GM12873 (cell line): ENCODE results near the gene LMCD1.

Experiments
- TF ChIP-seq, protein P1 (sequence below): IDR thresholded peaks from 2 replicates; pipeline ENCODE4 v1.5.1; 2012; ENCODE audit warnings: low read depth, mild to moderate bottlenecking, moderate library complexity, low read length, control low read depth; ENCODE audit not compliant: insufficient read depth; ENCODE audit errors: missing control alignments

The LMCD1 gene

DNA sequence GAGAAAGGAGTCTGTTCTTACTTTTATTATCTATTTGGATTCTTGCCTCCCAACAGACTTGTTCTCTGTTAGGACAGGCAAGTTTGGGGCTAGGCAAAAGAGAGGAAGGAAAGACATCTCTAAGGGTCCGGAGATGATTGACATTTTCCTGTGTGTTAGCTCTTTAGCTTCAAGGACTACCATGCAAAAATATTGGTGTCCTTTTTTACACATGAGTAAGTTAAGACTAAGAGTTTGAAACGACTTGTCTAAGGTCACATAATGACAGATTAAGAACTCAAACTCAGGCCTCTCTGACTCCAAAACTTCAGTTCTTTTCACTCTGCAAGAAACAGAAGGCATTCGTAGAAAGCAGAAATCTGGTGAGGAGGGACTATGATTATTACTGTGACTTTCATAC is 5.9 kb downstream of the LMCD1 start:
- TF ChIP-seq, protein P1, sequence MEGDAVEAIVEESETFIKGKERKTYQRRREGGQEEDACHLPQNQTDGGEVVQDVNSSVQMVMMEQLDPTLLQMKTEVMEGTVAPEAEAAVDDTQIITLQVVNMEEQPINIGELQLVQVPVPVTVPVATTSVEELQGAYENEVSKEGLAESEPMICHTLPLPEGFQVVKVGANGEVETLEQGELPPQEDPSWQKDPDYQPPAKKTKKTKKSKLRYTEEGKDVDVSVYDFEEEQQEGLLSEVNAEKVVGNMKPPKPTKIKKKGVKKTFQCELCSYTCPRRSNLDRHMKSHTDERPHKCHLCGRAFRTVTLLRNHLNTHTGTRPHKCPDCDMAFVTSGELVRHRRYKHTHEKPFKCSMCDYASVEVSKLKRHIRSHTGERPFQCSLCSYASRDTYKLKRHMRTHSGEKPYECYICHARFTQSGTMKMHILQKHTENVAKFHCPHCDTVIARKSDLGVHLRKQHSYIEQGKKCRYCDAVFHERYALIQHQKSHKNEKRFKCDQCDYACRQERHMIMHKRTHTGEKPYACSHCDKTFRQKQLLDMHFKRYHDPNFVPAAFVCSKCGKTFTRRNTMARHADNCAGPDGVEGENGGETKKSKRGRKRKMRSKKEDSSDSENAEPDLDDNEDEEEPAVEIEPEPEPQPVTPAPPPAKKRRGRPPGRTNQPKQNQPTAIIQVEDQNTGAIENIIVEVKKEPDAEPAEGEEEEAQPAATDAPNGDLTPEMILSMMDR = no peak

DNA sequence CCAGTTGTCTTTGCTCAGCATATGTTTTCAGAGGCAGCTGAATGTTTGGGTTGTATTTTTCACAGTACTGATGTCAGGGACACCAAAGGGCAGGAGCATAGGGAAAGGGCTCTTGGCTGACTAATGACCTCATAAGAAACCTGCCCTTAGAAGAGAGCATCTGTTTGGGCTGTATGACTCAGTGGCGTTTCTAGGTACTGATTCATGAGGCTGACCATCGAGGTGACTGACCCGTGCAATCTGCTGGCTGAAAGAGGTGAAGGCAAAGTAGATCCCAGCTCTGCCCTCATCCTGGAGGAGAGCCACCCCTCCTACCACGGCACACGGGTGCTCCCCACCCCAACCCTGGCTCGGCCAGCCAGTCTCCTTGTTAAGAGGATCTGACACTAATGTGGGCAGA is 8.3 kb downstream of the LMCD1 start:
- TF ChIP-seq, protein P1 = no peak

DNA sequence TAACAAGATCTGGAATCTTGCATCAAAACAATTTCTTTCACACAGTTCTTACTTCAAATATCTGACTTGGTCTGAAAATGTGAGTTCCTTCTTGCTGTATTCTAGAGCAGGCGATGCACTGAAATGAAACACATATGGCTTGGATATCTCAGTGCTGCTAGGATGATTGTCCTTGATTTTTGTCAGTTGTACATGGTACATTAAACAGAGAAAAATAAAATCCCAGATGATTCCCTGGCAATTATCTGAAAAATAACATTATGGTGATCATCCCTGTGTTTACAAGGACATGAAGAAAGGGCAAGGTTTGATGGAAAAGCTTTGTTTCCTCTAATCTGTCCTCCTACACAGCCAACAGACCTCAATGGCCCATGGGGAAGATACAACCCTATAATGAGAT is 10.6 kb downstream of the LMCD1 start:
- TF ChIP-seq, protein P1 = no peak

DNA sequence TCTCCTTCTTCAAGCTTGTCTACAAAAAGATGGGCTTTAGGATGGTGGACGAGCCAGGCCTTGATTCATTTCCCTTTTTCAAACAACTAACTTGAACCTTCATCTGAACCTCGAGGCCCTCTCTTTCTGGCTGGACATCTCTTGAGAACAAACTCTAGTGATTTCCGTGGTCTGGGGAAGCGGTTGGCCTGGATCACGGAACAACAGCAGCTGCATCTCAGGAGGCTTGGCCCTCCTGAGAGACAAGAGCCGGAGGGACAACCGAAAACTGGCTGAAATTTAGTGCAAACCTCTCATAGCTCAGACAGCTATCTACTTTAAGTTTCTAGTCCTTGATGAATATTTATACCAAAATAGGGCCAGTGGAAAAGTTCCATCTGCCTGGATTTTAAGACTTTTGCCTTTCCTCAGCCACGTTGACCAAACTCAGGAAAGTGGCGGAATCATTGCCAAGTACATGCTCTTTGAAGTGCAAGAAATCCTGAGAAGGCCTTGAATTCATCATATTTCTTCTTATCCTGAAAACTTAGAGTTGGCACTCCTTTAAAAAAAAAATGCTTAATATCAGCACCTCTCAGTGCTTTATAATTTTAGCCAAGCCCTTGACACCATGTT is 14.5 kb downstream of the LMCD1 start:
- TF ChIP-seq, protein P1 = no peak

DNA sequence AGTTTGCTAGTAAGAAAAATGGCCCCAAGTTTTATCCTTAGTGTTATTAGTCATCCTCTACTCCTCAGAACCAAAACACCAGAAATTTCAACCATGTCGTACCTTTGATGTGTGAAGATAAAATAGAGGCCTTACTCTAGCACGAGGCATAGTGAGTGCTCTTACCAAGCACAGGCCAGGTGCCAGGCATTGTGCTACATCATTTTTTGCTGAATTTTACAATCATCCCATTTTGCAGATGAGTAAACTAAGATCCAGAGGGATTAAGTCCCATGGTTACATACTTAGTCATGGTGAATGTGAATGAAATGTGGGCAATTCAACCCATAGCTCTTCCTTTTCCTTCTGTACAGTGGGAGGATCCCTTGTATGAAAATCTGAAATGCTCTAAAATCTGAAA is 15.2 kb downstream of the LMCD1 start:
- TF ChIP-seq, protein P1 = no peak

DNA sequence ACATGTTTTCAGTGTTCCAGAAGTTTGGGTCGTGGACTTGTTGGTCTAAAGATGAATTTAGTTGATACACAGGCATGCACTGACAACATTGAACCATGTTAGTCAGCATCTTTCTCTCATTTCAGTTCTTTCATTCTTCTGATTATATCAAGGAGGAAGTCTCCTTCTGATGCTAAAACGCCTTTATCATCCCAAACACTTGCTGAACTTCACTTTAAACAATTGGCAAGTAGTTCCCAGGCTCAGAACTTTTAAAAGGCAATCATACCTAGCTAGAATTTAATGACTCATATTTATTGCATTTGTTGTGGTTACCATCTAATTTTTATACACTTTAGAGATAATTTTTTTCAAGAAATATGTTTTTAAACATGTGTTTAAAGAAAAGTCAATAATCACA is 15.9 kb downstream of the LMCD1 start:
- TF ChIP-seq, protein P1 = no peak

DNA sequence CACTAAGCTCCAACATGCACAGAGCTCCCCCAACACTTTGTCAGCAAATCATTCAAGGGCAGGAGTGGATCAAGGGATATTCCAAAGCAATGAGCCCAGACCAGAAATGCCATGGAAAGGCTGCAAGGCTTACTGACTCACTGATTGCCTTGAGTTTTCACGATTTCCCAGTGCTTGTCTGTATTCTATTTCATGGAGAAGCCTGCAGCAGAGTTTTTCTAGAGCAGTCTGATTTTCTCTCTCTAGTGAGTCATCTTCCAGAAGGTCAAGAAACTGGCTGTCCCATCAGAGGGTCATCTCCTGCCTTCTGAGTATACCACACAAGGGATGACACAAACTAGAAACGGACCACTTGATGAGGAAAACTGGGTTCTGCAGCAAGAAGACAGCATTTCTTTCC is 16.5 kb downstream of the LMCD1 start:
- TF ChIP-seq, protein P1 = no peak
